Omental fat pad (tissue), 4 donors: ENCODE results near the gene AOC3. TPM values are rescaled to one million over a fixed set of nuclear protein-coding genes. Genes with fewer than 3 reads are reported as not detected.
"Not testable (repeated sequence)": the region's sequence is repeated elsewhere in the genome, so short reads cannot be mapped to it uniquely, and the experiment has no call there.

ENCODE experiments used
- ATAC-seq: fragments of 150-250 bp; one replicate; pipeline ENCODE4 v1.9.1; 2016; ENCODE audit warnings: mild to moderate bottlenecking, moderate library complexity; ENCODE audit not compliant: low FRiP score
- DNase-seq: peaks from one replicate; pipeline ENCODE4 v3.0.0-alpha.2; 2019; ENCODE audit warnings: low spot score
- total RNA-seq, 4 donors: library from RNA; depleted of rRNA; stranded (reverse); fragments of >200 nt; gene quantifications; one replicate each; pipeline ENCODE4 v1.1.0, GENCODE V29; 2016
- TF ChIP-seq, protein P1 (sequence below), 3 donors: fragments of 450-650 bp; IDR thresholded peaks; one replicate each; pipeline ENCODE4 v1.5.1; 2016 to 2017; ENCODE audit warnings: antibody characterized with exemption in 3 of 3, mild to moderate bottlenecking in 3 of 3, moderate library complexity in 2 of 3

Gene AOC3
- total RNA-seq, 4 donors from 2014 or later: 106 to 221 (median 175) TPM

DNA sequence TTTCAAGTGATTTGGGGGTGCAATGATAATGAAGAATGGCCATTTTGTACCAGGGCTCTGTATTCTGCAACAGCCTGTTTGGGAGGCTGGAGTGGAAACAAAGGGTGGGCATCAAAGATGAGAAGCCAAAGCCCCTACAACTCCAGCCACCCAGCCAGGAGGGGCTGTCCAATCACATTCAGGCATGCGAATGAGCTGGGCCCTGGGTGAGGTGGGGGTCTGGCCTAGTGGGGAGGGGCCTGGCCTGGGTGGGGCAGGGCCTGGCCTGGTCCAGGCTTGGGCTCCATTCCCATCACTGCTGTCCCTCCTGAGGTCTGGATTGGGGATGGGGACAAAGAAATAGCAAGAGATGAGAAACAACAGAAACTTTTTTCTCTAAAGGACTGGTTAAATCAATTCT, 6.4 kb downstream of the AOC3 start:
- TF ChIP-seq, protein P1, sequence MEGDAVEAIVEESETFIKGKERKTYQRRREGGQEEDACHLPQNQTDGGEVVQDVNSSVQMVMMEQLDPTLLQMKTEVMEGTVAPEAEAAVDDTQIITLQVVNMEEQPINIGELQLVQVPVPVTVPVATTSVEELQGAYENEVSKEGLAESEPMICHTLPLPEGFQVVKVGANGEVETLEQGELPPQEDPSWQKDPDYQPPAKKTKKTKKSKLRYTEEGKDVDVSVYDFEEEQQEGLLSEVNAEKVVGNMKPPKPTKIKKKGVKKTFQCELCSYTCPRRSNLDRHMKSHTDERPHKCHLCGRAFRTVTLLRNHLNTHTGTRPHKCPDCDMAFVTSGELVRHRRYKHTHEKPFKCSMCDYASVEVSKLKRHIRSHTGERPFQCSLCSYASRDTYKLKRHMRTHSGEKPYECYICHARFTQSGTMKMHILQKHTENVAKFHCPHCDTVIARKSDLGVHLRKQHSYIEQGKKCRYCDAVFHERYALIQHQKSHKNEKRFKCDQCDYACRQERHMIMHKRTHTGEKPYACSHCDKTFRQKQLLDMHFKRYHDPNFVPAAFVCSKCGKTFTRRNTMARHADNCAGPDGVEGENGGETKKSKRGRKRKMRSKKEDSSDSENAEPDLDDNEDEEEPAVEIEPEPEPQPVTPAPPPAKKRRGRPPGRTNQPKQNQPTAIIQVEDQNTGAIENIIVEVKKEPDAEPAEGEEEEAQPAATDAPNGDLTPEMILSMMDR (IDR thresholded peaks at IDR 0.05): no peak
- DNase-seq: no peak
- ATAC-seq: no peak

- TF ChIP-seq, protein P1 (IDR thresholded peaks at IDR 0.05): no peak
- ATAC-seq (no peak), DNase-seq (no peak)
These were observed 14.7 kb downstream of the AOC3 start for GRCh38 chr17:42865638-42866094.

DNA sequence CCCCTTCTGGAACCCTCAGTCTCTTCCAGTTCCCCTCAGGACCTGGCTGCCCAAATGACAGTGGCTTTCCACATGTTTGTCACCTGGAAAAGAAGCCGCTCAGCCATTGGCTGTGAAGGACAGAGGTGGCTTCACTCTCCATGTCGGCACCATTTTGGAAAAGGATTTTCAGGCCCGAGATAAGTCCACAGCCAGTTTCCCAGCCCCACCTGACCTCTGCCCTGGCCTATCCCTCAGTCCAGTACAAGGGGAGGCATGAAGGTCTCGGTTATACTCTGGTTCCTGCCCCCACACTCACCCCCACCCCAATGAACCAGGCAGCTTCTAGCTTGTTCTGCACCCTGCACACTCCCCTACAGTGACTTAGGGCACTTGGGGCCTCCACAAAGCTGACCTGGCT, 15.2 kb downstream of the AOC3 start:
- TF ChIP-seq, protein P1 (IDR thresholded peaks at IDR 0.05): no peak
- no peak for ATAC-seq
- no peak for DNase-seq

GRCh38 chr17:42866631-42867575, 15.9 kb downstream of the AOC3 start:
- no peak for ATAC-seq
- DNase-seq: no peak
- TF ChIP-seq, protein P1 (IDR thresholded peaks at IDR 0.05): no peak

DNA sequence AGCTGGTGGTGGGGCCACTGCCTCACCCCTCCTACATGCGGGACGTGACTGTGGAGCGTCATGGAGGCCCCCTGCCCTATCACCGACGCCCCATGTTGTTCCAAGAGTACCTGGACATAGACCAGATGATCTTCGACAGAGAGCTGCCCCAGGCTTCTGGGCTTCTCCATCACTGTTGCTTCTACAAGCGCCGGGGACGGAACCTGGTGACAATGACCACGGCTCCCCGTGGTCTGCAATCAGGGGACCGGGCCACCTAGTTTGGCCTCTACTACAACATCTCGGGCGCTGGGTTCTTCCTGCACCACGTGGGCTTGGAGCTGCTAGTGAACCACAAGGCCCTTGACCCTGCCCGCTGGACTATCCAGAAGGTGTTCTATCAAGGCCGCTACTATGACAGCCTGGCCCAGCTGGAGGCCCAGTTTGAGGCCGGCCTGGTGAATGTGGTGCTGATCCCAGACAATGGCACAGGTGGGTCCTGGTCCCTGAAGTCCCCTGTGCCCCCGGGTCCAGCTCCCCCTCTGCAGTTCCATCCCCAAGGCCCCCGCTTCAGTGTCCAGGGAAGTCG, 16.8 kb downstream of the AOC3 start:
- ATAC-seq, DNase-seq: not testable (repeated sequence)

GRCh38 chr17:42868338-42868737, 17.3 kb downstream of the AOC3 start:
- TF ChIP-seq, protein P1 (IDR thresholded peaks at IDR 0.05): no peak
- no peak for DNase-seq
- ATAC-seq: no peak

GRCh38 chr17:42871647-42872046, 20.6 kb downstream of the AOC3 start:
- ATAC-seq: no peak

More at GRCh38 chr17:42871647-42872046, 20.6 kb downstream of the AOC3 start:
- TF ChIP-seq, protein P1 (IDR thresholded peaks at IDR 0.05): no peak
- no peak for DNase-seq
